ENCODE measurements around the gene PXMP2. TPM values are rescaled to one million over a fixed set of nuclear protein-coding genes. Genes with fewer than 3 reads are reported as not detected.

Gene PXMP2
- total and polyA plus RNA-seq, 2 of the 8 experiments (the other 6 are each of a cell fraction or from before 2014, with no cell fraction given) = 13.8 to 15.1 TPM

DNA sequence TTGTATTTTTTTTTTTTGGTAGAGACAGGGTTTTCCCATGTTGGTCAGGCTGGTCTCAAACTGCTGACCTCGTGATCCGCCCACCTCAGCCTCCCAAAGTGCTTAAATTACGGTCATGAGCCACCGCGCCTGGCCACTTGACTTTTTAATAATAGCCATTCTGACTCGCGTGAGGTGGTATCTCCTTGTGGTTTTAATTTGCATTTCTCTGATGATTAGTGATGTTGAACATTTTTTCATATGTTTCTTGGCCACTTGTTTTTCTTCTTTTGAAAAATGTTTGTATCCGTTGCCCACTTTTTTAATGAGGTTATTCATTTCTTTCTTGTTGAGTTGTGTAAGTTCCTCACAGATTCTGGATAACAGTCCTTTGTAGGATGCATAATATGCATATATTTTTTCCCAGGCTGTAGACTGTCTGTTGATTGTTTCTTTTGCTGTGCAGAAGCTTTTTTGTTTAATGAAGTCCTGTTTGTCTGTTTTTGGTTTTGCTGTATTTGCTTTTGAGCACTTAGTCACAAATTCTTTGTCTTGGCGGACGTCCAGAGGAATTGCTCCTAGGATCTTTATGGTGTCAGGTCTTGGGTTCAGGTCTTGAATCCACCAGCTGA lies 12.9 kb downstream of the PXMP2 start:
- Histone ChIP-seq H3K79me1 (ENCODE audit: low read depth, low read length) (no peaks in the 10 kb centered on the region), H3K27me3 (replicated peaks in 1 of 4; ENCODE audit: control insufficient read depth in 3 of 4, extremely low read depth in 1 of 4, insufficient read depth in 3 of 4, low read length in 3 of 4) (no peaks in the 10 kb centered on the region), H2BK15ac (ENCODE audit: low read length) (no peak overlapping the region), H3K4me3 (ENCODE audit: extremely low read depth in 1 of 4, insufficient read depth in 2 of 4, low read depth in 3 of 4, low read length in 4 of 4) (no peak overlapping the region), H3K14ac (ENCODE audit: insufficient read length) (no peak overlapping the region), H4K20me1 (replicated peaks in 1 of 2; ENCODE audit: control insufficient read depth in 1 of 2, insufficient read depth in 2 of 2, low read length in 2 of 2) (peaks cover 2 to 3% of the 10 kb centered on the region in 2 experiments), H3K4me1 (replicated peaks in 1 of 4; ENCODE audit: control insufficient read depth in 3 of 4, insufficient read depth in 4 of 4, low read length in 3 of 4) (no peaks in the 10 kb centered on the region; a peak in 1 of 7 replicates), H3K4me2 (ENCODE audit: insufficient read depth in 1 of 2, low read depth in 2 of 2, low read length in 2 of 2) (no peak overlapping the region), H2BK120ac (replicated peaks; ENCODE audit: low read depth, low read length) (no peak overlapping the region), H3K23ac (ENCODE audit: insufficient read length) (no peak overlapping the region), H2BK12ac (ENCODE audit: low read depth, low read length) (no peak overlapping the region), H3K18ac (ENCODE audit: extremely low read depth, low read length) (no peak overlapping the region), H3K36me3 (ENCODE audit: control insufficient read depth in 2 of 4, insufficient read depth in 4 of 4, low read length in 3 of 4) (peaks cover 4 to 25% (median 14%) of the 10 kb centered on the region in 4 experiments; a peak in 6 of 8 replicates), H2AFZ (ENCODE audit: low read length) (no peak overlapping the region), H2BK5ac (ENCODE audit: low read depth, low read length) (no peak overlapping the region), H3K9ac (replicated peaks in 1 of 4; ENCODE audit: extremely low read depth in 1 of 4, low read depth in 3 of 4, low read length in 3 of 4) (no peak overlapping the region), H3K9me3 (ENCODE audit: insufficient read depth in 2 of 2, low read depth in 1 of 2, low read length in 1 of 2) (no peaks in the 10 kb centered on the region), H3K56ac (replicated peaks; ENCODE audit: insufficient read length, low read depth, low read length) (no peak overlapping the region), H3K4ac (replicated peaks; ENCODE audit: insufficient read length, low read depth, low read length) (no peak overlapping the region), H3K79me2 (ENCODE audit: control insufficient read depth in 1 of 2, insufficient read depth in 2 of 2, low read length in 2 of 2) (no peaks in the 10 kb centered on the region), H4K8ac (ENCODE audit: extremely low read depth, insufficient read depth, low read length) (no peak overlapping the region), H4K91ac (replicated peaks; ENCODE audit: insufficient read length, low read length) (no peak overlapping the region), H4K5ac (ENCODE audit: insufficient read length, low read depth, low read length) (no peak overlapping the region), H3K23me2 (ENCODE audit: low read depth, low read length) (no peaks in the 10 kb centered on the region), H3K27ac (ENCODE audit: low read depth, low read length) (no peak overlapping the region), H2AK5ac (ENCODE audit: low read depth, low read length) (no peak overlapping the region), H2BK20ac (ENCODE audit: low read length) (no peak overlapping the region)
- WGBS, 2 experiments (ENCODE audit: extremely low coverage in 1 of 2, insufficient coverage in 1 of 2, insufficient read length in 1 of 2, insufficient replicate concordance in 2 of 2, low coverage in 1 of 2, low lambda C conversion rate in 2 of 2, missing lambda C conversion rate in 1 of 2) = 97% methylated on average over 10 of the region's 10 CpGs; no CpG with 5 or more reads in 1 of the 2 experiments
- ChIA-PET CTCF (ENCODE audit: partially characterized antibody) (interaction anchor here (0.8 kb wide), 1 partner anchor 9 kb away, joined by 3 read pairs; no protein-coding TSS in a partner anchor), POLR2A (ENCODE audit: partially characterized antibody) (interaction anchor here (3.2 kb wide), 1 partner anchor 10 kb away, joined by 20 read pairs; the partner anchor contains the start of gene PGAM5)
- TF ChIP-seq CHD1 (IDR thresholded peaks at IDR 0.05; ENCODE audit: low read depth, low read length) = no peak
- no peak for TF ChIP-seq EGR1 (IDR thresholded peaks at IDR 0.05; ENCODE audit: borderline replicate concordance, low read depth, low read length)
- TF ChIP-seq RBBP5 (IDR thresholded peaks at IDR 0.05; ENCODE audit: borderline replicate concordance, low read depth, low read length) = no peak
- FAIRE-seq (no peak), DNase-seq (ENCODE audit: low read depth in 1 of 2, low spot score in 2 of 2) (no peak)
